Osteoblast (primary cell): ENCODE data around the gene PDE5A. TPM values are rescaled to one million over a fixed set of nuclear protein-coding genes. Genes with fewer than 3 reads are reported as not detected.

Experiments
- DNase-seq: peaks from one replicate; pipeline ENCODE4 v3.0.0; 2011; ENCODE audit warnings: low spot score, mixed read lengths; ENCODE audit not compliant: insufficient read length; ENCODE audit errors: missing footprints
- H2AFZ ChIP-seq: 2 replicates; pipeline ENCODE4 v1.6.0; 2011; ENCODE audit warnings: mild to moderate bottlenecking, low read length
- H3K27ac ChIP-seq: 2 replicates; pipeline ENCODE4 v1.5.1; 2011; ENCODE audit warnings: mild to moderate bottlenecking, low read depth, low read length, moderate library complexity
- H3K27me3 ChIP-seq: 2 replicates; pipeline ENCODE4 v1.6.0; 2012; ENCODE audit warnings: mild to moderate bottlenecking, control low read depth, inconsistent platforms, low read length, moderate library complexity; ENCODE audit not compliant: insufficient read depth
- H3K36me3 ChIP-seq: 2 replicates; pipeline ENCODE4 v1.5.1; 2011; ENCODE audit warnings: mild to moderate bottlenecking, low read length, control low read depth, moderate library complexity; ENCODE audit not compliant: insufficient read depth
- H3K4me1 ChIP-seq: 2 replicates; pipeline ENCODE4 v1.5.1; 2011; ENCODE audit warnings: mild to moderate bottlenecking, low read length, control low read depth, moderate library complexity; ENCODE audit not compliant: insufficient read depth
- H3K4me2 ChIP-seq: 2 replicates; pipeline ENCODE4 v1.6.0; 2011; ENCODE audit warnings: mild to moderate bottlenecking, low read length; ENCODE audit not compliant: insufficient read depth
- H3K4me3 ChIP-seq: fragments of 200-600 bp; sonication (generic); 3 replicates; pipeline ENCODE4 v1.5.1; 2012; ENCODE audit warnings: mild to moderate bottlenecking, low read length, inconsistent platforms; ENCODE audit not compliant: insufficient read depth
- H3K79me2 ChIP-seq: 2 replicates; pipeline ENCODE4 v1.6.0; 2012; ENCODE audit warnings: mild to moderate bottlenecking, low read length, control low read depth, inconsistent platforms; ENCODE audit not compliant: insufficient read depth
- H3K9me3 ChIP-seq: 2 replicates; pipeline ENCODE4 v1.5.1; 2011; ENCODE audit warnings: low read depth, low read length, control low read depth
- H4K20me1 ChIP-seq: 2 replicates; pipeline ENCODE4 v1.6.0; 2012; ENCODE audit warnings: mild to moderate bottlenecking, low read length, control low read depth; ENCODE audit not compliant: insufficient read depth
- CTCF ChIP-seq: IDR thresholded peaks from 2 replicates; pipeline ENCODE4 v1.5.1; 2011; ENCODE audit warnings: mild to moderate bottlenecking, low read depth, low read length, moderate library complexity; ENCODE audit errors: extremely low read depth
- total RNA-seq: library from RNA; depleted of rRNA; stranded (reverse); fragments of >200 nt; gene quantifications from 2 replicates; pipeline ENCODE4 v1.2.3, GENCODE V29; 2012

The PDE5A gene
- total RNA-seq, 1 donor = 140 TPM

- H3K79me2 ChIP-seq = peaks cover 80% of the 10 kb centered on the region
Observed at GRCh38 chr4:119602366-119602765, 26.2 kb downstream of the PDE5A start.

GRCh38 chr4:119598521-119598920, 30.1 kb downstream of the PDE5A start:
- TF ChIP-seq CTCF = no peak
- Histone ChIP-seq H3K27ac (no peak overlapping the region), H3K9me3 (no peaks in the 10 kb centered on the region), H3K4me2 (no peak overlapping the region), H4K20me1 (peaks cover 23% of the 10 kb centered on the region), H2AFZ (no peak overlapping the region), H3K79me2 (peaks cover 57% of the 10 kb centered on the region), H3K27me3 (no peaks in the 10 kb centered on the region), H3K36me3 (peaks cover 54% of the 10 kb centered on the region), H3K4me3 (no peak overlapping the region), H3K4me1 (no peaks in the 10 kb centered on the region)
- no peak for DNase-seq

More at GRCh38 chr4:119602366-119602765, 26.2 kb downstream of the PDE5A start:
- DNase-seq = no peak
- Histone ChIP-seq H3K36me3 (peaks cover 60% of the 10 kb centered on the region), H3K4me1 (peaks cover 4% of the 10 kb centered on the region), H3K9me3 (no peaks in the 10 kb centered on the region), H3K27me3 (no peaks in the 10 kb centered on the region), H2AFZ (no peak overlapping the region), H4K20me1 (peaks cover 39% of the 10 kb centered on the region), H3K27ac (no peak overlapping the region), H3K4me3 (no peak overlapping the region), H3K4me2 (peak overlapping the region; percentile 4)
- TF ChIP-seq CTCF = no peak

- TF ChIP-seq CTCF = no peak
- H3K79me2 ChIP-seq = peaks cover 49% of the 10 kb centered on the region
- H3K36me3 ChIP-seq = peaks cover 53% of the 10 kb centered on the region
- no peaks in the 10 kb centered on the region for H3K27me3 ChIP-seq
- DNase-seq = peak; percentile 62
- H3K9me3 ChIP-seq = no peaks in the 10 kb centered on the region
- no peak overlapping the region for H3K4me3 ChIP-seq
- no peak overlapping the region for H3K4me2 ChIP-seq
- H3K4me1 ChIP-seq = no peaks in the 10 kb centered on the region
- H3K27ac ChIP-seq = no peak overlapping the region
- H4K20me1 ChIP-seq = peaks cover 25% of the 10 kb centered on the region
- no peak overlapping the region for H2AFZ ChIP-seq
Observed at GRCh38 chr4:119597377-119597776, 31.2 kb downstream of the PDE5A start.

- peaks cover 35% of the 10 kb centered on the region for H3K36me3 ChIP-seq
- no peak for TF ChIP-seq CTCF
Observed at GRCh38 chr4:119593698-119594097, 34.9 kb downstream of the PDE5A start.

More at GRCh38 chr4:119593698-119594097, 34.9 kb downstream of the PDE5A start:
- H3K4me1 ChIP-seq = no peaks in the 10 kb centered on the region
- DNase-seq = no peak
- no peak overlapping the region for H2AFZ ChIP-seq
- H3K79me2 ChIP-seq = peaks cover 33% of the 10 kb centered on the region
- no peak overlapping the region for H3K4me2 ChIP-seq
- no peaks in the 10 kb centered on the region for H3K27me3 ChIP-seq
- H4K20me1 ChIP-seq = peaks cover 31% of the 10 kb centered on the region
- H3K27ac ChIP-seq = no peak overlapping the region
- H3K9me3 ChIP-seq = no peaks in the 10 kb centered on the region
- no peak overlapping the region for H3K4me3 ChIP-seq
